ENCODE measurements around the gene GALNT10.

- TF ChIP-seq CTCF (IDR thresholded peaks at IDR 0.05) = no peak
- no peak for TF ChIP-seq EZH2 (IDR thresholded peaks at IDR 0.05)
Observed at GRCh38 chr5:154295551-154295950, 105.0 kb downstream of the GALNT10 start.
